HepG2 (cell line): ENCODE measurements around the gene SPP1.

Source experiments
- ELF4 ChIP-seq: sonication (generic); formaldehyde crosslinking; IDR thresholded peaks from 2 replicates; pipeline ENCODE4 v1.5.0; 2020; ENCODE audit warnings: missing genetic modification reagents, mild to moderate bottlenecking, moderate library complexity, borderline replicate concordance
- POLR2A ChIP-seq, 2 experiments: IDR thresholded peaks; 2 replicates each; pipeline ENCODE4 v1.6.1; 2011; ENCODE audit warnings: low read depth in 2 of 2, low read length in 2 of 2, mild to moderate bottlenecking in 1 of 2, moderate library complexity in 1 of 2; ENCODE audit not compliant: insufficient read depth in 1 of 2
- POLR2AphosphoS5 ChIP-seq: IDR thresholded peaks from 2 replicates; pipeline ENCODE4 v1.6.1; 2012; ENCODE audit warnings: low read depth, low read length
- SETDB1 ChIP-seq: sonication (generic); formaldehyde crosslinking; IDR thresholded peaks from 2 replicates; pipeline ENCODE4 v1.5.1; 2020; ENCODE audit warnings: missing genetic modification reagents, mild to moderate bottlenecking, borderline replicate concordance
- ZEB1 ChIP-seq: IDR thresholded peaks from 2 replicates; pipeline ENCODE4 v1.6.1; 2012; ENCODE audit warnings: mild to moderate bottlenecking, low read depth, inconsistent platforms; ENCODE audit not compliant: insufficient replicate concordance
- ZIK1 ChIP-seq: sonication (generic); formaldehyde crosslinking; IDR thresholded peaks from 2 replicates; pipeline ENCODE4 v1.5.0; 2020; ENCODE audit warnings: mild to moderate bottlenecking, low read depth, missing genetic modification reagents, borderline replicate concordance
- ZNF274 ChIP-seq: sonication (generic); formaldehyde crosslinking; IDR thresholded peaks from 2 replicates; pipeline ENCODE4 v1.5.1; 2020; ENCODE audit warnings: mild to moderate bottlenecking, missing genetic modification reagents

- TF ChIP-seq ZIK1 (CRISPR knock-in tag): no peak
- no peak for TF ChIP-seq ZNF274 (CRISPR knock-in tag)
- no peak for TF ChIP-seq POLR2AphosphoS5
- no peak for TF ChIP-seq ELF4 (CRISPR knock-in tag)
- no peak for TF ChIP-seq SETDB1 (CRISPR knock-in tag)
- no peak for TF ChIP-seq POLR2A (IDR thresholded peaks at IDR 0.05; ENCODE audit: insufficient read depth in 1 of 2, low read depth in 2 of 2, low read length in 2 of 2)
- TF ChIP-seq ZEB1: no peak
Measured at GRCh38 chr4:87934157-87934704, 41.3 kb upstream of the SPP1 start.
